ENCODE measurements around the gene LRRC71. TPM values are rescaled to one million over a fixed set of nuclear protein-coding genes. Genes with fewer than 3 reads are reported as not detected.

The LRRC71 gene
- total and polyA plus RNA-seq, 2 of the 8 experiments (the other 6 are each of a cell fraction or from before 2014, with no cell fraction given) = 0.05 TPM; not detected in 1

DNA sequence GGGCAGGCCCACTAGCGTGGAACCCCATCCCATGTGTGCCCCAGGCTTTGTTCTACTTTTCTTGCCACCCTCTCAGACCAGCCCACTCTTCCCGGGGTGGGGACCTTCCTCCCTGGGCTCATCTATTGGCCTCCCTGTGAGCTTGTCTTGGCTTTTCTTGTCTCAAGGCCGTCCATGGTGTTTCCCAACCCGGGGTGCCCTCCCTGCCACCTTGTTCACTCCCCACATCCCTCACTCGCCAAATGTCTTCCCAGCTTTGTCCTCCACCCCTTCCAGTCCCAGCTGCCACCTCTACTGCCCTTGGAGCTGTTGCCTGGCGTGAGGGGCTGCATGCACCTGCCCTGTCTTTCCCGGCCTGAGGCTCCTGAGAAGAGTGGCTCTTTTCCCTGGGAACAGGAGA is 18.4 kb downstream of the LRRC71 start (continued):
- no peak for TF ChIP-seq KDM1A (IDR thresholded peaks at IDR 0.05; ENCODE audit: borderline replicate concordance, low read length)
